ENCODE measurements around the gene IL6ST.
"Not testable (repeated sequence)": the region's sequence is repeated elsewhere in the genome, so short reads cannot be mapped to it uniquely, and the experiment has no call there.

IL6ST gene

GRCh38 chr5:56003679-56004078 lies 8.9 kb upstream of the IL6ST start:
- no peak for DNase-seq

- DNase-seq = no peak
Measured at GRCh38 chr5:56003179-56003578, 8.4 kb upstream of the IL6ST start.

GRCh38 chr5:56002303-56002702 lies 7.5 kb upstream of the IL6ST start:
- DNase-seq = no peak

GRCh38 chr5:56000221-56000620 lies 5.5 kb upstream of the IL6ST start:
- not testable (repeated sequence) for DNase-seq

GRCh38 chr5:55998966-55999365 lies 4.2 kb upstream of the IL6ST start:
- DNase-seq = no peak

GRCh38 chr5:55997742-55998351 lies 3.1 kb upstream of the IL6ST start:
- DNase-seq = no peak

GRCh38 chr5:55994998-55995914 lies 493 bp upstream of the IL6ST start:
- peak; percentile 68 for DNase-seq

- no peak for DNase-seq
Measured at GRCh38 chr5:55993731-55994494, 850 bp downstream of the IL6ST start.

GRCh38 chr5:55993013-55993412 lies 1.8 kb downstream of the IL6ST start:
- DNase-seq = no peak

GRCh38 chr5:55991768-55992486 lies 2.8 kb downstream of the IL6ST start:
- no peak for DNase-seq

- not testable (repeated sequence) for DNase-seq
Measured at GRCh38 chr5:55990895-55991294, 3.9 kb downstream of the IL6ST start.

- DNase-seq = no peak
Measured at GRCh38 chr5:55989860-55990259, 4.9 kb downstream of the IL6ST start.

- no peak for DNase-seq
Measured at GRCh38 chr5:55988979-55989638, 5.7 kb downstream of the IL6ST start.

- not testable (repeated sequence) for DNase-seq
Measured at GRCh38 chr5:55988428-55988827, 6.3 kb downstream of the IL6ST start.

GRCh38 chr5:55986931-55987330 lies 7.8 kb downstream of the IL6ST start:
- DNase-seq = no peak

- no peak for DNase-seq
Measured at GRCh38 chr5:55985181-55985580, 9.6 kb downstream of the IL6ST start.

GRCh38 chr5:55983986-55984385 lies 10.8 kb downstream of the IL6ST start:
- DNase-seq = no peak

GRCh38 chr5:55982957-55983381 lies 11.8 kb downstream of the IL6ST start:
- DNase-seq = no peak

- no peak for DNase-seq
Measured at GRCh38 chr5:55973296-55973695, 21.5 kb downstream of the IL6ST start.

GRCh38 chr5:55969956-55970355 lies 24.8 kb downstream of the IL6ST start:
- no peak for DNase-seq

GRCh38 chr5:55966284-55966683 lies 28.5 kb downstream of the IL6ST start:
- DNase-seq = no peak

GRCh38 chr5:55965525-55965924 lies 29.2 kb downstream of the IL6ST start:
- DNase-seq = no peak
